CD8-positive, alpha-beta memory T cell (primary cell): ENCODE results near the gene ITPR2. TPM values are rescaled to one million over a fixed set of nuclear protein-coding genes. Genes with fewer than 3 reads are reported as not detected.
A peak's percentile ranks its signal among the peaks of the same experiment; 100 is the strongest.
"Not testable (repeated sequence)": the region's sequence is repeated elsewhere in the genome, so short reads cannot be mapped to it uniquely, and the experiment has no call there.

ENCODE experiments used
- CTCF ChIA-PET: fragments of 350-600 bp; sonication (Branson Sonifier 250); formaldehyde crosslinking; loops from one replicate; lab custom pipeline; 2021; ENCODE audit warnings: antibody characterized with exemption; lab: Charles Lee
- POLR2A ChIA-PET: fragments of 350-600 bp; sonication (Branson Sonifier 250); formaldehyde crosslinking; loops from one replicate; lab custom pipeline; 2021; ENCODE audit warnings: antibody characterized with exemption; lab: Charles Lee
- DNase-seq, 5 donors: peaks; one replicate each; pipeline versions ENCODE4 v3.0.0 to v3.0.0-alpha.2; 2020 to 2022; ENCODE audit warnings: mixed read lengths in 1 of 5
- H3K27ac ChIP-seq: one replicate; pipeline ENCODE4 v1.7.0; 2013; ENCODE audit warnings: low read depth, mild to moderate bottlenecking, low read length, moderate library complexity
- H3K27me3 ChIP-seq: 2 replicates; pipeline ENCODE4 v1.7.0; 2013; ENCODE audit warnings: low read length, mild to moderate bottlenecking; ENCODE audit not compliant: insufficient read depth, poor library complexity, severe bottlenecking
- H3K36me3 ChIP-seq: 2 replicates; pipeline ENCODE4 v1.7.0; 2013; ENCODE audit warnings: mild to moderate bottlenecking, low read length, moderate library complexity; ENCODE audit not compliant: insufficient read depth
- H3K4me1 ChIP-seq: 2 replicates; pipeline ENCODE4 v1.7.0; 2013; ENCODE audit warnings: mild to moderate bottlenecking, low read length, moderate library complexity; ENCODE audit not compliant: insufficient read depth
- H3K4me3 ChIP-seq: 2 replicates; pipeline ENCODE4 v1.7.0; 2013; ENCODE audit warnings: mild to moderate bottlenecking, low read length
- H3K9me3 ChIP-seq: 2 replicates; pipeline ENCODE4 v1.7.0; 2013; ENCODE audit warnings: mild to moderate bottlenecking, low read length
- H3K27ac Mint-ChIP-seq, 8 donors: one replicate each; pipeline ENCODE4 v1.8.0; 2020 to 2021; ENCODE audit warnings: mixed read lengths in 8 of 8, mild to moderate bottlenecking in 6 of 8, inconsistent platforms in 3 of 8, moderate library complexity in 3 of 8
- H3K27me3 Mint-ChIP-seq, 2 donors: one replicate each; pipeline ENCODE4 v1.8.0; 2020 to 2021; ENCODE audit warnings: mixed read lengths in 2 of 2, mild to moderate bottlenecking in 1 of 2, moderate library complexity in 1 of 2
- H3K36me3 Mint-ChIP-seq, 3 donors: one replicate each; pipeline ENCODE4 v1.8.0; 2020 to 2021; ENCODE audit warnings: mixed read lengths in 3 of 3, inconsistent platforms in 1 of 3, mild to moderate bottlenecking in 1 of 3
- H3K4me1 Mint-ChIP-seq, 3 donors: one replicate each; pipeline ENCODE4 v1.8.0; 2020 to 2021; ENCODE audit warnings: mixed read lengths in 3 of 3, inconsistent platforms in 1 of 3, mild to moderate bottlenecking in 1 of 3
- H3K4me3 Mint-ChIP-seq, 7 donors: one replicate each; pipeline ENCODE4 v1.8.0; 2020 to 2021; ENCODE audit warnings: mixed read lengths in 7 of 7, mild to moderate bottlenecking in 6 of 7, moderate library complexity in 4 of 7, inconsistent platforms in 2 of 7
- H3K9me3 Mint-ChIP-seq, 5 donors: one replicate each; pipeline ENCODE4 v1.8.0; 2020 to 2022; ENCODE audit warnings: mixed read lengths in 5 of 5, mild to moderate bottlenecking in 3 of 5, moderate library complexity in 2 of 5, inconsistent platforms in 1 of 5
- polyA plus RNA-seq: library from polyadenylated mRNA; unstranded; fragments of 300-500 nt; fragmentation: Illumina TruSeq; gene quantifications from one replicate; pipeline ENCODE4 v1.2.3, GENCODE V29; 2021
- total RNA-seq, 2 experiments: library from RNA; stranded (reverse); gene quantifications; one replicate each; pipeline ENCODE4 v1.2.3, GENCODE V29; 2021

ITPR2 gene
- total and polyA plus RNA-seq, 3 experiments from 2014 or later: 13.0 to 29.4 (median 24.0) TPM

DNA sequence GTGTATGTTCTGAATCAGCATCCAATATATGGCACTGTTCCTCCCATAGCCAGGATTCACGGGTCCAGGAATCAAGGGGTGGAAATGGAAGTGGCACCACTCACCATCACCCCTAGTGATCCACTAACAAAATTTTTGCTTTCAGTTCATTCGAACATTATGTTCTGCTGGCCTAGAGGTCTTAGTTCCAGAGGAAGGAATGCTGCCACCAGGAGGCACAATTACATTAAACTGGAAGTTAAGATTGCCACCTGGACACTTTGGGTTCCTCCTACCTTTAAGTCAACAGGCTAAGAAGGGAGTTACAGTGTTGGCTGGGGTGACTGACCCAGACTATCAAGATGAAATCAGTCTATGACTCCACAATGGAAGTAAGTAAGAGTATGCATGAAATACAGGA is 52.3 kb downstream of the ITPR2 start:
- H3K4me3 Mint-ChIP-seq, DNase-seq, H3K27ac ChIP-seq, H3K4me1 ChIP-seq, H3K4me3 ChIP-seq, H3K27me3 ChIP-seq, H3K4me1 Mint-ChIP-seq, POLR2A ChIA-PET, H3K27ac Mint-ChIP-seq, H3K36me3 ChIP-seq, H3K9me3 ChIP-seq, H3K27me3 Mint-ChIP-seq, CTCF ChIA-PET: not testable (repeated sequence)
- Mint-ChIP-seq H3K36me3 (peaks cover 29 to 55% (median 51%) of the 10 kb centered on the region in 3 donors), H3K9me3 (peaks cover 9 to 23% (median 16%) of the 10 kb centered on the region in 5 donors)

DNA sequence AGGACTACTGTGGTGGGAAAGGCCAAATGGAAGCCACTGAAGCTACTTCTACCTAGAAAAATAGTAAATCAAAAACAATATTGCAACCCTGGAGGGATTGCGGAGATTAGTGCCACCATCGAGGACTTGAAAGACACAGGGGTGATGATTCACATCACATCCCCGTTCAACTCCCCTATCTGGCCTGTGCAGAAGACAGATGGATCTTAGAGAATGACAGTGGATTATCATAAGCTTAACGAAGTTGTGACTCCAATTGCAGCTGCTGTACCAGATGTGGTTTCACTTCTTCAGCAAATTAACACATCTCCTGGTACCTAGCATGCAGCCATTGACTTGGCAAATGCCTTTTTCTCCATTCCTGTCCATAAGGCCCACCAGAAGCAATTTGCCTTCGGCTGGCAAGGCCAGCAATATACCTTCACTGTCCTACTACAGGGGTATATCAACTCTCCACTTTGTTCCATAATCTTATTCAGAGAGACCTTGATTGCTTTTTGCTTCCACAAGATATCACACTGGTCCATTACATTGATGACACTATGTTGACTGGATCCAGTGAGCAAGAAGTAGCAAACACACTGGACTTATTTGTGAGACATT is 54.7 kb downstream of the ITPR2 start:
- H3K4me3 Mint-ChIP-seq, H3K27me3 Mint-ChIP-seq, DNase-seq, H3K27ac Mint-ChIP-seq, H3K27ac ChIP-seq, H3K27me3 ChIP-seq, H3K4me3 ChIP-seq, POLR2A ChIA-PET, H3K4me1 ChIP-seq, CTCF ChIA-PET, H3K36me3 ChIP-seq, H3K9me3 ChIP-seq: not testable (repeated sequence)
- peaks cover 9 to 13% (median 10%) of the 10 kb centered on the region in 3 donors for H3K4me1 Mint-ChIP-seq
- peaks cover 29 to 62% (median 56%) of the 10 kb centered on the region in 3 donors for H3K36me3 Mint-ChIP-seq
- peaks cover 9 to 23% (median 16%) of the 10 kb centered on the region in 5 donors for H3K9me3 Mint-ChIP-seq

DNA sequence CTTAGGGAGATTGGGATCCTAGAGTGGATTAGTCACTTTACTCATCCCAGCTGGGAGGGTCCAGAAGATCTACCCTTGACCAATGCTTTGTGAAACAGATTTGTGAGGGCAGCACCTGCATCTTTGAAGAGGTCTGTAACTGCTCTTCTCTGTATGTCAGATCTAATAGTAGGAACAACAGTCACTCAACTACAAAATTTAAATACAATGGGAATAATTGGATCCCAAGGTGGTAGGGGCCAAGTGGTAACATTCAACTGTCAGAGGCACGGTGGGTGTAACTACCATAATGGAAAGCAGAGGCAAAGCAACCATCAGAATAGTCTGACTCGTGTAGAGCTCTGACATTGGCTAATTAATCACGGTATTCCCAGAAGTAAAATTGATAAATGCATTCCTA is 55.8 kb downstream of the ITPR2 start:
- peaks cover 28 to 55% (median 50%) of the 10 kb centered on the region in 3 donors for H3K36me3 Mint-ChIP-seq
- CTCF ChIA-PET: no interaction called here
- DNase-seq: no peak
- H3K9me3 ChIP-seq: no peaks in the 10 kb centered on the region
- POLR2A ChIA-PET: no interaction called here
- no peaks in the 10 kb centered on the region for H3K4me1 ChIP-seq
- peaks cover 11 to 14% (median 12%) of the 10 kb centered on the region in 3 donors for H3K4me1 Mint-ChIP-seq
- H3K9me3 Mint-ChIP-seq: peaks cover 9 to 23% (median 16%) of the 10 kb centered on the region in 5 donors
- H3K4me3 ChIP-seq: no peak overlapping the region
- no peak overlapping the region for H3K27ac Mint-ChIP-seq
- H3K36me3 ChIP-seq: no peaks in the 10 kb centered on the region
- no peak overlapping the region for H3K27ac ChIP-seq
- no peak overlapping the region for H3K4me3 Mint-ChIP-seq
- no peaks in the 10 kb centered on the region for H3K27me3 ChIP-seq
- H3K27me3 Mint-ChIP-seq: no peaks in the 10 kb centered on the region

DNA sequence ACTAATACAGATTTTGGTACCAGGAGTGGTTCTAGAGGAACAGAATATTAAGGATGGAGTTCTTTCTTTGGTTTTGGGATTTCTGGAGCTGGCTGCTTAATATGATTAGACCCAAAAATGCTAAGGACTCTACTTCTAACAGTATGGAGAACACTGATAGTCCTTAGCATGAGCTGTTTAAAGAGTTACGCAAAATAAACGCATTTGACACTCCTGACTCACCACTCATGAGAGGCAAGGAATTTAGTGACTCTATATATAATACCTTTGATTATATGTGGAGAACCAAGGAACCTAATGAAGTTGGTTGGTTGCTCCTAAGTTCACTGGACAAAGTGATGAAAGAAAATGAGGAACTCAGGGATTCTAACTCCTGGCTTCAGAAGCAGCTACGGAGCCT is 57.0 kb downstream of the ITPR2 start:
- POLR2A ChIA-PET, H3K9me3 ChIP-seq, H3K4me3 Mint-ChIP-seq, H3K27me3 ChIP-seq, H3K27ac Mint-ChIP-seq, CTCF ChIA-PET, DNase-seq, H3K4me3 ChIP-seq, H3K36me3 ChIP-seq, H3K27ac ChIP-seq, H3K4me1 ChIP-seq, H3K27me3 Mint-ChIP-seq: not testable (repeated sequence)
- H3K9me3 Mint-ChIP-seq: peaks cover 9 to 23% (median 16%) of the 10 kb centered on the region in 5 donors
- peaks cover 26 to 51% (median 42%) of the 10 kb centered on the region in 3 donors for H3K36me3 Mint-ChIP-seq
- H3K4me1 Mint-ChIP-seq: peaks cover 11 to 14% (median 12%) of the 10 kb centered on the region in 3 donors

DNA sequence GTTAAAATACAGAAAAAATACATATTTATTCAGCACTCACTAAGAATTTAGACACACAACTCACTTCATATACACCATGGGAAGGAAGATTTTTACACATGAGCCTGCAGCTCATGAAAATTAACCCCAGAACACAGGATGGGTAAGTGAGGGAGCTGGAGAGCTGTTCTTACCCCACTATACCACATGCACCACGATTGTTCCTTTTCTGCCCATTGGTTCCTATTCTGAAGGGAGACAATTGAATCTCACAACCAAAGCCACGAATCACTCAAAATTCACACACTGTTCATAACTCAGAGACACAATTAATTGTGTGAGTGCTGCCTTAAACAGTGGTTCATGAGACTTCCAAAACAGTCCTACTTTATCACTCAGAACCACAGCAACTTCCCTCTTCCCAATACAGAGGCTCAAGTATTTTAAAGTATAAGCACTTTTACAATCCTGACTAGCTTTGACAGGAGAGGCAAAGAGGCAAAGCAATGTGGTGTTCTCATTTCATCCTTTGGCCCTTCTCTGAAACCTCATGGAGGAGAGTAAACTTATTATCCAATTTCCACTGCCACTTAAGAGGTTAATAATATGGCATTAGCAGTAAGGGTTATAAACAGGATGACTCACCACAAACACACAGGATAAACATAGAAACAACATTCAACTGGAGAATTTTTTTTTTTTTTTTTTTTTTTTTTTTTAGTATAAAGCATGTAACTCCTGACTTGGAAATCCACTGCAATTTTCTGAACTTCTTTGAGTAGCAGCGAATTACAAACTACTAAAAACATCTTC is 59.5 kb downstream of the ITPR2 start:
- Mint-ChIP-seq H3K9me3 (peaks cover 9 to 22% (median 16%) of the 10 kb centered on the region in 5 donors), H3K4me1 (peaks cover 25 to 35% (median 32%) of the 10 kb centered on the region in 3 donors), H3K4me3 (no peak overlapping the region), H3K27ac (no peak overlapping the region), H3K27me3 (no peaks in the 10 kb centered on the region), H3K36me3 (peaks cover 11 to 40% (median 28%) of the 10 kb centered on the region in 3 donors)
- Histone ChIP-seq H3K27ac (no peak overlapping the region), H3K4me3 (no peak overlapping the region), H3K36me3 (no peaks in the 10 kb centered on the region), H3K9me3 (no peaks in the 10 kb centered on the region), H3K4me1 (no peaks in the 10 kb centered on the region), H3K27me3 (no peaks in the 10 kb centered on the region)
- ChIA-PET POLR2A (no interaction called here), CTCF (no interaction called here)
- DNase-seq: no peak

DNA sequence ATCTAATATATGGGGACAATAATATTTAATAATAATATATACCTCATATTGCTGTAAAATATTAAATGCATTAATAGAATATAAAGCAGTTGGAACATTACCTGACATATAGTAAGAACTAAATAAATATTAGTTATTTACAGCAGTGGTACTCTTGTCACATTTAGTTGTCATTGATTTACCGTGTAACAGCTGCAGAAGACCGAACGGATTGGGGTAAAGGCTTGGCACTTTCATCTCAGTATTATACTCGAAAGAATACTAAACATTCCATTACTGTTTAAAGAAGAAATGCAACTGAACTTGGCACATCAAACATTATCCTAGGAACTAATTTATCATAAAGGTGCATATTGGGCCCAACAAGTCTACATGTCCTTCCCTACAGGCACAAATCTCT is 61.1 kb downstream of the ITPR2 start:
- H3K4me3 ChIP-seq: no peak overlapping the region
- DNase-seq: no peak
- no peak overlapping the region for H3K27ac ChIP-seq
- Mint-ChIP-seq H3K36me3 (peaks cover 7 to 31% (median 21%) of the 10 kb centered on the region in 3 donors), H3K4me3 (no peak overlapping the region), H3K4me1 (peaks cover 30 to 35% (median 32%) of the 10 kb centered on the region in 3 donors), H3K27me3 (no peaks in the 10 kb centered on the region), H3K9me3 (peaks cover 3 to 9% (median 4%) of the 10 kb centered on the region in 5 donors), H3K27ac (no peak overlapping the region)
- H3K4me1 ChIP-seq: no peaks in the 10 kb centered on the region
- ChIA-PET POLR2A (no interaction called here), CTCF (no interaction called here)
- no peaks in the 10 kb centered on the region for H3K27me3 ChIP-seq
- H3K9me3 ChIP-seq: no peaks in the 10 kb centered on the region
- H3K36me3 ChIP-seq: no peaks in the 10 kb centered on the region

DNA sequence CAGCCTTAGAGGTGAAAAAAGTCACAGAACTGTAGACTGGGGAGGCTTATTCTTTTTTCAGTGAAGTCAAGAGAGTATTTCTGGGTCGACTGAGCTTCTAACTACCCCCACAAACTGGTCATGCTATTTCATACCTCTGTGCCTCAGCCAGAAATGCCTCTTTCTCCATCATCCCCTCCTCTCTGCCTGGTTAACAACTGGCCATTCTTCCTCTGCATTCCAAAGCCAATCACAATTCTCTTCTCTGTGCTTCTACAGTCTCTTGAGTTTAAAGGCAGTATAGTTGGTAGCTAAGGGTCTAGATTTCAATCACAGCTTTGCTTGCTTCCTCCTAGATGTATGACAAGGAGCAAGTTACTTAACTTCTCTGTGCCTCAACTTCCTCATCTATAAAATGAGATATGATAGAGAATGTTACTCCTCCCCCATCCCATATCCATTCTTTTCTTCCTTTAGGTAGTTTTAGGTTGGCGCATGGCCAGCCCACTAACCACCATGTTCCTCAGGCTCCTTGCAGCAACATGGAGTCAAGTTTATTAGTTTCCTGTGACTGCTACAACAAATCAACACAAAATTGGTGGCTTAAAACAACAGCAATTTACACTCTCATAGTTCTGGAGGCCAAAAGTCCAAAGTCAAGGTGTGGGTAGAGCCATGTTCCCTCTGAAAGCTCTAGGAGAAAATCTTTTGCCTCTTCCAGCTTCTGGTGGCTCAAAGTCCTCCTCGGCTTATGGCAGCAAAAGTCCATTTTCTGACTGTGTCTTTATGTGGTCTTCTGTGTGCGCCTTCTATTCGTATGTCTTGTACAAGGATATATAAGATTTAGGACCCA is 62.5 kb downstream of the ITPR2 start:
- Mint-ChIP-seq H3K9me3 (peaks cover 0 to 4% (median 2%) of the 10 kb centered on the region in 5 donors), H3K27me3 (no peaks in the 10 kb centered on the region), H3K36me3 (peaks cover 10 to 24% (median 23%) of the 10 kb centered on the region in 3 donors), H3K27ac (peak overlapping the region in 1 of 8 donors; percentile 27), H3K4me3 (no peak overlapping the region), H3K4me1 (peaks cover 27 to 35% (median 32%) of the 10 kb centered on the region in 3 donors)
- no peaks in the 10 kb centered on the region for H3K9me3 ChIP-seq
- H3K27me3 ChIP-seq: no peaks in the 10 kb centered on the region
- no peaks in the 10 kb centered on the region for H3K36me3 ChIP-seq
- no peak overlapping the region for H3K4me3 ChIP-seq
- H3K4me1 ChIP-seq: no peaks in the 10 kb centered on the region
- H3K27ac ChIP-seq: no peak overlapping the region
- ChIA-PET CTCF (no interaction called here), POLR2A (no interaction called here)
- no peak for DNase-seq
